ENCODE data around the gene CCDC38.
"Not testable (repeated sequence)": the region's sequence is repeated elsewhere in the genome, so short reads cannot be mapped to it uniquely, and the experiment has no call there.

CCDC38 gene

GRCh38 chr12:95884998-95885397 lies 57.4 kb downstream of the CCDC38 start:
- no peak for DNase-seq (ENCODE audit: low read depth in 4 of 4, low spot score in 1 of 4)

GRCh38 chr12:95882873-95883272 lies 59.5 kb downstream of the CCDC38 start:
- no peak for DNase-seq (ENCODE audit: low read depth in 4 of 4, low spot score in 1 of 4)

- DNase-seq (ENCODE audit: low read depth in 4 of 4, low spot score in 1 of 4) = no peak
These were observed 60.3 kb downstream of the CCDC38 start for GRCh38 chr12:95882080-95882479.

- no peak for DNase-seq (ENCODE audit: low read depth in 4 of 4, low spot score in 1 of 4)
These were observed 61.0 kb downstream of the CCDC38 start for GRCh38 chr12:95881331-95881955.

GRCh38 chr12:95880895-95881294 lies 61.5 kb downstream of the CCDC38 start:
- DNase-seq (ENCODE audit: low read depth in 4 of 4, low spot score in 1 of 4) = no peak

- DNase-seq (ENCODE audit: low read depth in 4 of 4, low spot score in 1 of 4) = no peak
These were observed 64.8 kb downstream of the CCDC38 start for GRCh38 chr12:95877622-95878021.

GRCh38 chr12:95874452-95874851 lies 68.0 kb downstream of the CCDC38 start:
- DNase-seq (ENCODE audit: low read depth in 4 of 4, low spot score in 1 of 4) = no peak

- DNase-seq (ENCODE audit: low read depth in 4 of 4, low spot score in 1 of 4) = no peak
These were observed 71.5 kb downstream of the CCDC38 start for GRCh38 chr12:95870897-95871296.

- no peak for DNase-seq (ENCODE audit: low read depth in 4 of 4, low spot score in 1 of 4)
These were observed 79.1 kb downstream of the CCDC38 start for GRCh38 chr12:95863337-95863736.

GRCh38 chr12:95862038-95862437 lies 80.4 kb downstream of the CCDC38 start:
- DNase-seq (ENCODE audit: low read depth in 4 of 4, low spot score in 1 of 4) = no peak

GRCh38 chr12:95859947-95860850 lies 82.2 kb downstream of the CCDC38 start:
- DNase-seq (ENCODE audit: low read depth in 4 of 4, low spot score in 1 of 4) = no peak

- DNase-seq (ENCODE audit: low read depth in 4 of 4, low spot score in 1 of 4) = peak in 1 of 4 experiments; percentile 1
These were observed 83.0 kb downstream of the CCDC38 start for GRCh38 chr12:95859344-95859816.

- DNase-seq (ENCODE audit: low read depth in 4 of 4, low spot score in 1 of 4) = peak; percentile 77 to 87 (median 82)
These were observed 83.7 kb downstream of the CCDC38 start, which contains the start of gene SNRPF for GRCh38 chr12:95858451-95859343. SNRPF (plus strand) TSS chr12:95858952; CDS start chr12:95859074, 122 bp downstream.

- no peak for DNase-seq (ENCODE audit: low read depth in 4 of 4, low spot score in 1 of 4)
These were observed 84.6 kb downstream of the CCDC38 start for GRCh38 chr12:95857799-95858198.

GRCh38 chr12:95857156-95857555 lies 85.3 kb downstream of the CCDC38 start:
- no peak for DNase-seq (ENCODE audit: low read depth in 4 of 4, low spot score in 1 of 4)

GRCh38 chr12:95852133-95852532 lies 90.3 kb downstream of the CCDC38 start:
- DNase-seq (ENCODE audit: low read depth in 4 of 4, low spot score in 1 of 4) = no peak

GRCh38 chr12:95851606-95852005 lies 90.8 kb downstream of the CCDC38 start:
- no peak for DNase-seq (ENCODE audit: low read depth in 4 of 4, low spot score in 1 of 4)

GRCh38 chr12:95848575-95849388 lies 93.6 kb downstream of the CCDC38 start:
- no peak for DNase-seq (ENCODE audit: low read depth in 4 of 4, low spot score in 1 of 4)

- DNase-seq (ENCODE audit: low read depth in 4 of 4, low spot score in 1 of 4) = not testable (repeated sequence)
These were observed 100.0 kb downstream of the CCDC38 start for GRCh38 chr12:95842426-95842825.

- DNase-seq (ENCODE audit: low read depth in 4 of 4, low spot score in 1 of 4) = no peak
These were observed 104.3 kb downstream of the CCDC38 start for GRCh38 chr12:95838125-95838524.

All from stimulated activated CD4-positive, alpha-beta T cell treated with anti-CD3 and anti-CD28 coated beads, Interleukin-1b, Interleukin-23, amount 100 ng/mL, for 24 hours (primary cell).